ENCODE data around the gene SIK3.

GRCh38 chr11:117058761-117059261, 39.4 kb downstream of the SIK3 start:
- TF ChIP-seq POLR2AphosphoS5 (IDR thresholded peaks at IDR 0.05; ENCODE audit: low read depth) (no peak), GABPA (IDR thresholded peaks at IDR 0.05; ENCODE audit: low read depth) (no peak)
- TF ChIP-seq, protein P1, sequence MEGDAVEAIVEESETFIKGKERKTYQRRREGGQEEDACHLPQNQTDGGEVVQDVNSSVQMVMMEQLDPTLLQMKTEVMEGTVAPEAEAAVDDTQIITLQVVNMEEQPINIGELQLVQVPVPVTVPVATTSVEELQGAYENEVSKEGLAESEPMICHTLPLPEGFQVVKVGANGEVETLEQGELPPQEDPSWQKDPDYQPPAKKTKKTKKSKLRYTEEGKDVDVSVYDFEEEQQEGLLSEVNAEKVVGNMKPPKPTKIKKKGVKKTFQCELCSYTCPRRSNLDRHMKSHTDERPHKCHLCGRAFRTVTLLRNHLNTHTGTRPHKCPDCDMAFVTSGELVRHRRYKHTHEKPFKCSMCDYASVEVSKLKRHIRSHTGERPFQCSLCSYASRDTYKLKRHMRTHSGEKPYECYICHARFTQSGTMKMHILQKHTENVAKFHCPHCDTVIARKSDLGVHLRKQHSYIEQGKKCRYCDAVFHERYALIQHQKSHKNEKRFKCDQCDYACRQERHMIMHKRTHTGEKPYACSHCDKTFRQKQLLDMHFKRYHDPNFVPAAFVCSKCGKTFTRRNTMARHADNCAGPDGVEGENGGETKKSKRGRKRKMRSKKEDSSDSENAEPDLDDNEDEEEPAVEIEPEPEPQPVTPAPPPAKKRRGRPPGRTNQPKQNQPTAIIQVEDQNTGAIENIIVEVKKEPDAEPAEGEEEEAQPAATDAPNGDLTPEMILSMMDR (IDR thresholded peaks at IDR 0.05; ENCODE audit: insufficient read depth, low read length): no peak
- TF ChIP-seq, protein P2, sequence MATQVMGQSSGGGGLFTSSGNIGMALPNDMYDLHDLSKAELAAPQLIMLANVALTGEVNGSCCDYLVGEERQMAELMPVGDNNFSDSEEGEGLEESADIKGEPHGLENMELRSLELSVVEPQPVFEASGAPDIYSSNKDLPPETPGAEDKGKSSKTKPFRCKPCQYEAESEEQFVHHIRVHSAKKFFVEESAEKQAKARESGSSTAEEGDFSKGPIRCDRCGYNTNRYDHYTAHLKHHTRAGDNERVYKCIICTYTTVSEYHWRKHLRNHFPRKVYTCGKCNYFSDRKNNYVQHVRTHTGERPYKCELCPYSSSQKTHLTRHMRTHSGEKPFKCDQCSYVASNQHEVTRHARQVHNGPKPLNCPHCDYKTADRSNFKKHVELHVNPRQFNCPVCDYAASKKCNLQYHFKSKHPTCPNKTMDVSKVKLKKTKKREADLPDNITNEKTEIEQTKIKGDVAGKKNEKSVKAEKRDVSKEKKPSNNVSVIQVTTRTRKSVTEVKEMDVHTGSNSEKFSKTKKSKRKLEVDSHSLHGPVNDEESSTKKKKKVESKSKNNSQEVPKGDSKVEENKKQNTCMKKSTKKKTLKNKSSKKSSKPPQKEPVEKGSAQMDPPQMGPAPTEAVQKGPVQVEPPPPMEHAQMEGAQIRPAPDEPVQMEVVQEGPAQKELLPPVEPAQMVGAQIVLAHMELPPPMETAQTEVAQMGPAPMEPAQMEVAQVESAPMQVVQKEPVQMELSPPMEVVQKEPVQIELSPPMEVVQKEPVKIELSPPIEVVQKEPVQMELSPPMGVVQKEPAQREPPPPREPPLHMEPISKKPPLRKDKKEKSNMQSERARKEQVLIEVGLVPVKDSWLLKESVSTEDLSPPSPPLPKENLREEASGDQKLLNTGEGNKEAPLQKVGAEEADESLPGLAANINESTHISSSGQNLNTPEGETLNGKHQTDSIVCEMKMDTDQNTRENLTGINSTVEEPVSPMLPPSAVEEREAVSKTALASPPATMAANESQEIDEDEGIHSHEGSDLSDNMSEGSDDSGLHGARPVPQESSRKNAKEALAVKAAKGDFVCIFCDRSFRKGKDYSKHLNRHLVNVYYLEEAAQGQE (IDR thresholded peaks at IDR 0.05; ENCODE audit: insufficient replicate concordance, low read depth): no peak

Measured in HL-60 (cell line).